ENCODE data around the gene SLCO2A1. TPM values are rescaled to one million over a fixed set of nuclear protein-coding genes. Genes with fewer than 3 reads are reported as not detected.

The SLCO2A1 gene
- total and polyA plus RNA-seq, 11 donors: 2.8 to 28.4 (median 13.9) TPM

DNA sequence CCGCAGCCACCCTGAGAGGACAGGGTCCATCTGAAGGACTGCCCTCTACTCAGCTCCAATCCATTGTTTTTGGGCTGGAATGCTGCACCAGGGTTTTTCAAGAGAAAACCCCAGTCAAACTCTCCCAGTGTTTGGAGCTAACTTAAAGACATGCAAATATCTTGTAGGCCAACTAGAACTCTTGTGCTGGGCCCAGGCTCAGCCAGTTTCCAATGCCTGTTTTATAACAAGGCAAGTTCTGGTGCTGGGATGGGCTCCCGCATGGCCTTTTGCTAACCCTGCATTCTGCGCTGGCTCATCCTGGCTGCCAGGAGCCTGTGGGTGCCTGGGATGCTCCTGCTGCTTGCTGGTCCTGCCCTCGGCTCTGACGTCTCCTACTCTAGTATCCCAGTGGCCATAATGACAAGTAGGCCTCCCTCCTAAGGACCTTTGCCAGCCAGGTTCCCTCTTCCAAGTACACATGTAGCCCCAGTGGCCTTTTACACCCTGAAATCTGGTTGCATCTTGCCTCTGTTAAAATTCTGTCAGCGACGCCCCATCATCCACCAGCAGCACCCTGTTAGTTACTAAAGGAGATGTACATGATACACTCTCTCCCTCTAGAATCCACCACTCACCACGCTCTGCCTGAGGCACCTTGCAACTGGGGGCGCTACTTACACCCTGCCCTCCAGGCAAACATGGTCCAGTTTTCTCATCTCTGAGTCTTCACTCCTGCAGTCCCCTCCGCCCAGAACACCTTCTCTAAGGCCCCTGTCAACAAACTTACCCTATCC is 103.6 kb downstream of the SLCO2A1 start:
- 93 to 97% (median 96%) methylated on average over 10 of the region's 10 CpGs for WGBS, 4 donors
- H3K36me3 ChIP-seq: no peaks in the 10 kb centered on the region
- TF ChIP-seq, protein P1, sequence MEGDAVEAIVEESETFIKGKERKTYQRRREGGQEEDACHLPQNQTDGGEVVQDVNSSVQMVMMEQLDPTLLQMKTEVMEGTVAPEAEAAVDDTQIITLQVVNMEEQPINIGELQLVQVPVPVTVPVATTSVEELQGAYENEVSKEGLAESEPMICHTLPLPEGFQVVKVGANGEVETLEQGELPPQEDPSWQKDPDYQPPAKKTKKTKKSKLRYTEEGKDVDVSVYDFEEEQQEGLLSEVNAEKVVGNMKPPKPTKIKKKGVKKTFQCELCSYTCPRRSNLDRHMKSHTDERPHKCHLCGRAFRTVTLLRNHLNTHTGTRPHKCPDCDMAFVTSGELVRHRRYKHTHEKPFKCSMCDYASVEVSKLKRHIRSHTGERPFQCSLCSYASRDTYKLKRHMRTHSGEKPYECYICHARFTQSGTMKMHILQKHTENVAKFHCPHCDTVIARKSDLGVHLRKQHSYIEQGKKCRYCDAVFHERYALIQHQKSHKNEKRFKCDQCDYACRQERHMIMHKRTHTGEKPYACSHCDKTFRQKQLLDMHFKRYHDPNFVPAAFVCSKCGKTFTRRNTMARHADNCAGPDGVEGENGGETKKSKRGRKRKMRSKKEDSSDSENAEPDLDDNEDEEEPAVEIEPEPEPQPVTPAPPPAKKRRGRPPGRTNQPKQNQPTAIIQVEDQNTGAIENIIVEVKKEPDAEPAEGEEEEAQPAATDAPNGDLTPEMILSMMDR (IDR thresholded peaks at IDR 0.05): no peak
- no peak for TF ChIP-seq POLR2A (IDR thresholded peaks at IDR 0.05)
- no peak for DNase-seq
- H3K4me1 ChIP-seq: peaks cover 0 to 18% (median 8%) of the 10 kb centered on the region in 12 donors
- no peak overlapping the region for H3K4me3 ChIP-seq
- no peak for ATAC-seq
- peaks cover 0 to 2% (median 0%) of the 10 kb centered on the region in 12 donors for H3K9me3 ChIP-seq
- intact Hi-C loops (cut with DNase I): loop anchor here (2.0 to 10.0 kb wide), 8 partner anchors 107 to 1201 kb away; partner anchors contain the start of genes TOPBP1 (in 4 of the 10) and NPHP3 (in 1 of the 10)
- no peak overlapping the region for H3K27ac ChIP-seq
- H3K27me3 ChIP-seq: peaks cover 0 to 3% (median 0%) of the 10 kb centered on the region in 9 donors

DNA sequence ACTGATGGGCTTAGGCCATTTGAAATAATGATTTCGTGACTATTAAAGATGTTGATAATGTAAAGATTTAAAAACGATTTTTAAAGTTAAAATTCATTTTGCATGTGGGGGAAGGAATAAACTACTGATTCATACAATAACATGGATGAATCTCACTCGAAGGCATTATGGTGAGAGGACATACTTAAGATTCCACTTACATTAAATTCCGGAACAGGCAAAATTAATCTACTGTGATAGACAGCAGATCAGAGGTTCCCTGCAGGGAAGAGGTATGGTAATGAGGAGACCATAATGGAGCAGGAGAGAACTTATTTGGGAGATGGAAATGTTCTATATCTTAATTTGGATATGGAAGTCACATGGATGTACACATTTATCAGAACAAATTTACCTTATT is 105.7 kb downstream of the SLCO2A1 start:
- peaks cover 0 to 2% (median 0%) of the 10 kb centered on the region in 12 donors for H3K9me3 ChIP-seq
- H3K27me3 ChIP-seq: peaks cover 0 to 3% (median 0%) of the 10 kb centered on the region in 9 donors
- DNase-seq (no peak), ATAC-seq (no peak)
- intact Hi-C loops (cut with DNase I): loop anchor here in 6 of 10 donors (10.0 kb wide), 3 partner anchors 259 to 1199 kb away; partner anchors contain the start of genes TOPBP1 (in 4 of the 6) and NPHP3 (in 1 of the 6)
- TF ChIP-seq POLR2A (IDR thresholded peaks at IDR 0.05): no peak
- TF ChIP-seq, protein P1 (IDR thresholded peaks at IDR 0.05): no peak
- no peaks in the 10 kb centered on the region for H3K36me3 ChIP-seq
- WGBS, 4 donors: 70 to 72% (median 71%) methylated on average over 4 of the region's 4 CpGs
- peaks cover 0 to 18% (median 8%) of the 10 kb centered on the region in 12 donors for H3K4me1 ChIP-seq
- H3K4me3 ChIP-seq: no peak overlapping the region
- no peak overlapping the region for H3K27ac ChIP-seq

DNA sequence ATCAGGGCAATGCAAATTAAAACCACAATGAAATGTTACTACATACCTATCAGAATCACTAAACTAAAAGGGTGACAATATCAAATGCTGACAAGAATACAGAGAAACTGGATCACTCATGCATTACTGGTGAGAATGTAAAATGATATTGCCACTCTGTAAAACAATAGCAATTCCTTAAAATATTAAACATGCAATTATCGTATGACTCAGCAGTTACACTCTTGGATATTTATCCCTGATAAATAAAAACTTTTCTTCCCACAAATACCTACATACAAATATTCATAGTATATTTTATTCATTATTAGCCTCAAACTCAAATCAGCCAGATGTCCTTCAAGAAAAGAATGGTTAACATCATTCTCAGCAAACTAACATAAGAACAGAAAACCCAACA is 108.1 kb downstream of the SLCO2A1 start:
- intact Hi-C loops (cut with DNase I): loop anchor here in 6 of 10 donors (10.0 kb wide), 3 partner anchors 257 to 1197 kb away; partner anchors contain the start of genes TOPBP1 (in 4 of the 6) and NPHP3 (in 1 of the 6)
- H3K4me3 ChIP-seq: no peak overlapping the region
- H3K4me1 ChIP-seq: no peaks in the 10 kb centered on the region
- H3K9me3 ChIP-seq: peaks cover 0 to 4% (median 0%) of the 10 kb centered on the region in 12 donors
- 90 to 96% (median 93%) methylated on average over 1 of the region's 1 CpG for WGBS, 4 donors
- DNase-seq (no peak), ATAC-seq (no peak)
- peaks cover 0 to 9% (median 0%) of the 10 kb centered on the region in 9 donors for H3K27me3 ChIP-seq
- H3K36me3 ChIP-seq: no peaks in the 10 kb centered on the region
- TF ChIP-seq, protein P1 (IDR thresholded peaks at IDR 0.05): no peak
- no peak for TF ChIP-seq POLR2A (IDR thresholded peaks at IDR 0.05)
- H3K27ac ChIP-seq: no peak overlapping the region

DNA sequence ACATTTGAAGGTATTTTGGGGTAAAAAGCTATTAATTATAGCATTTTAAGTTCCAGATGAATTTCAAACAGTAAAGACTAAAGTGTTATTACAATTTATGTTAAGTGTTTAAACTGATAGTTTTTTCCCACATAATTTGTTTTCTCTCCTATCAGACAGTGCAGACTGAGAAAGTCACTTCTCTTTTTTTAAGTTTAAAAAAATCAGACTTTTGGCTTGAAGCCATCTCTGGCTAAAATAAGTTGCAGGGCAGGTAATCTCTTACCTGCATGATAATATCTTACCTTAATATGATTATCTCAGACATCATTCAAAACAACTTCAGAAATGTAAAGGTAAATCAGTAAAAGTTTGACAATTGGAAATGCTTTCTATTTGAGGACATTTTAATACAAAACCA is 112.6 kb downstream of the SLCO2A1 start:
- intact Hi-C loops (cut with DNase I): no loop called here
- no peak overlapping the region for H3K27ac ChIP-seq
- DNase-seq (no peak), ATAC-seq (no peak)
- TF ChIP-seq, protein P1 (IDR thresholded peaks at IDR 0.05): no peak
- TF ChIP-seq POLR2A (IDR thresholded peaks at IDR 0.05): no peak
- peaks cover 0 to 18% (median 0%) of the 10 kb centered on the region in 9 donors for H3K27me3 ChIP-seq
- H3K9me3 ChIP-seq: peaks cover 0 to 4% (median 0%) of the 10 kb centered on the region in 12 donors
- H3K4me3 ChIP-seq: no peak overlapping the region
- H3K36me3 ChIP-seq: no peaks in the 10 kb centered on the region
- H3K4me1 ChIP-seq: no peaks in the 10 kb centered on the region
